Activated T-cell treated with anti-CD3 and anti-CD28 coated beads, Interleukin-2, amount 50 U/mL, for 72 hours (primary cell): Measurements from ENCODE around the gene LRBA. TPM values are rescaled to one million over a fixed set of nuclear protein-coding genes. Genes with fewer than 3 reads are reported as not detected.

Experiments
- ATAC-seq, 2 donors: fragments of 150-1000 bp; cut with Tn5 transposase; replicated peaks in 1 of 2; 2 replicates each; pipeline ENCODE4 v1.10.0; 2021; ENCODE audit warnings: moderate library complexity in 2 of 2, mild to moderate bottlenecking in 1 of 2
- DNase-seq, 2 donors: peaks; one replicate each; pipeline ENCODE4 v3.0.0; 2021 to 2022; ENCODE audit warnings: mixed read lengths in 1 of 2
- H3K27ac Mint-ChIP-seq: one replicate; pipeline ENCODE4 v1.8.0; 2022; ENCODE audit warnings: mild to moderate bottlenecking, moderate library complexity, mixed read lengths
- H3K27me3 Mint-ChIP-seq: one replicate; pipeline ENCODE4 v1.8.0; 2022; ENCODE audit warnings: low read depth, mixed read lengths
- H3K36me3 Mint-ChIP-seq, 2 donors: one replicate each; pipeline ENCODE4 v1.8.0; 2022; ENCODE audit warnings: mixed read lengths in 2 of 2, mild to moderate bottlenecking in 1 of 2; ENCODE audit not compliant: insufficient read depth in 2 of 2
- H3K4me1 Mint-ChIP-seq: one replicate; pipeline ENCODE4 v1.8.0; 2022; ENCODE audit warnings: low read depth, mixed read lengths
- H3K4me3 Mint-ChIP-seq, 2 donors: one replicate each; pipeline ENCODE4 v1.8.0; 2022; ENCODE audit warnings: mild to moderate bottlenecking in 2 of 2, mixed read lengths in 2 of 2, moderate library complexity in 2 of 2
- H3K9me3 Mint-ChIP-seq, 2 donors: one replicate each; pipeline ENCODE4 v1.8.0; 2022; ENCODE audit warnings: mixed read lengths in 2 of 2
- total RNA-seq, 2 donors: library from RNA; stranded (reverse); gene quantifications; one replicate each; pipeline ENCODE4 v1.2.3, GENCODE V29; 2022

LRBA gene
- total RNA-seq, 2 donors from 2014 or later = 46.3 to 56.6 TPM

DNA sequence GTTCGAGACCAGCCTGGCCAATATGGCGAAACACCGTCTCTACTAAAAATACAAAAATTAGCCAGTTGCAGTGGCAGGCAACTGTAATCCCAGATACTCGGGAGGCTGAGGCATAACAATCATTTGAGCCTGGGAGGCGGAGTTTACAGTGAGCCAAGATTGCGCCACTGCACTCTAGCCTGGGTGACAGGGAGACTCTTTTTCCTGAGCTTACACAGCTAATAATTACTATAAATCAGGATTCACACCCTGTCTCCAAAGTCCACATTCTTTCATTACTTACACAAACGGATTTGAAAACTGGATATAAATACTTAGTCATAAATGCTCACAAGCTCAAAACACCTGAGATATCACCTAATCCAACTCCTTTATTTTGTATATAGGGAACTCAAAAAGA lies 151.6 kb downstream of the LRBA start:
- H3K27ac Mint-ChIP-seq = no peak overlapping the region
- DNase-seq = no peak
- no peak for ATAC-seq
- no peak overlapping the region for H3K4me3 Mint-ChIP-seq
- H3K9me3 Mint-ChIP-seq = no peaks in the 10 kb centered on the region
- no peaks in the 10 kb centered on the region for H3K27me3 Mint-ChIP-seq
- no peaks in the 10 kb centered on the region for H3K36me3 Mint-ChIP-seq
- no peaks in the 10 kb centered on the region for H3K4me1 Mint-ChIP-seq

DNA sequence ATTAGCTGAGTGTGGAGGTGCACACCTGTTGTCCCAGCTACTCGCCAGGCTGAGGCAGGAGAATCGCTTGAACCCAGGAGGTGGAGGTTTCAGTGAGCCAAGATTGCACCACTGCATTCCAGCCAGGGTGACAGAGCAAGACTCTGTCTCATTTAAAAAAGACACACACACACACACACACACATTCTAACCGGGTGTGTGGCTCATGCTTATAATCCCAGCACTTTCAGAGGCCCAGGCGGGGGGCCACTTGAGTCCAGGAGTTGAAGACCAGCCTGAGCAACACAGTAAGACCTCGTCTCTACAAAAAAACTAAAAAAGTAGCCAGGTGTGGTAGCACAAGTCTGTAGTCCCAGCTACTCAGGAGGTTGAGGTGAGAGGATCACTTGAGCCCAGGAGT lies 152.3 kb downstream of the LRBA start:
- ATAC-seq (no peak), DNase-seq (no peak)
- H3K4me3 Mint-ChIP-seq = no peak overlapping the region
- no peaks in the 10 kb centered on the region for H3K36me3 Mint-ChIP-seq
- no peak overlapping the region for H3K27ac Mint-ChIP-seq
- H3K4me1 Mint-ChIP-seq = no peaks in the 10 kb centered on the region
- H3K27me3 Mint-ChIP-seq = no peaks in the 10 kb centered on the region
- H3K9me3 Mint-ChIP-seq = no peaks in the 10 kb centered on the region

DNA sequence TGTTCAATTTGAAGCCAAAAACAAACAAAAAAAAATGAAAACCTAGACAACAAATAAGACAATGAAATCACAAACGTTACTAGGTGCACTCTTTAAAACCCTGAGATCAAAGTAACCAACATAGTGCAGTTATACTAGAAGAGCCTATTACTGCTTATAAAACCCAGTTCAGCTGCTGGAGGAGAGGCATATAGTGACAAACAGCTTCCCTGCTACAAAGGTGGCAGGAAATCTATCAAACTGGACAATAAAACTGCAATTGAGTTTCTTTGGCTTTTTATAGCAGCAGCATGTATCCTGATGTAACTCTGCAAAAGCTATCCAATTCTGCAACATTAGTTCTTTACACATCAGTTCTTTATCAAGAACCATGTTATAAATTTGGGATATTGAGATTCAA lies 155.6 kb downstream of the LRBA start:
- Mint-ChIP-seq H3K27ac (no peak overlapping the region), H3K4me3 (no peak overlapping the region), H3K9me3 (no peaks in the 10 kb centered on the region), H3K27me3 (no peaks in the 10 kb centered on the region), H3K4me1 (no peaks in the 10 kb centered on the region), H3K36me3 (no peaks in the 10 kb centered on the region)
- DNase-seq (no peak), ATAC-seq (no peak)

DNA sequence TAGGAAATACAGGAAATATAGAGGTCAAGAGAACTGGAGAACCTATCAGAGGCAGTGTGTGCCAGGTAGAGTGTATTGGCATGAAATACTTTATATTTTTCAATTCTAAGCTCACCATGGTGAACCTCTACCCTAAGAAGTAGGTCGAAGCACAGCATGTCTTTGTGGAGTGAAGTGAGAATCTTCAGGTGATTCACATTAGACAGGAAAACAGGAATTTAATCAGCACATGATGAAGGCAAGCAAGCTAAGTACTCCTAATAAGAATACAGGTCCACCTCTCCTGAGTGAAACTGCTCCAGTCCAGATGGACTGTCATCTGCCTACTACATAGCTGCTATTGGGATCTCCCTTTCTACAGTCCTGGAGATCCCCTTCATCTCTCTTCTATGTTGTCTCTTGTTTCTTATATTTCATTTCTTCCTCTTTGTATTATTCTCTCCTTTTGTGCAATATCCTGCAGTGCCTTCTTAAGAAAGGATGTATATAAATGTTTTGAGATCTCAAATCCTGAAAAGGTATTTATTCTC lies 159.0 kb downstream of the LRBA start:
- ATAC-seq = no peak
- Mint-ChIP-seq H3K4me1 (no peaks in the 10 kb centered on the region), H3K36me3 (peaks cover 1 to 10% of the 10 kb centered on the region in 2 donors), H3K9me3 (no peaks in the 10 kb centered on the region), H3K4me3 (no peak overlapping the region), H3K27me3 (no peaks in the 10 kb centered on the region), H3K27ac (peak overlapping the region; percentile 45)
- no peak for DNase-seq

DNA sequence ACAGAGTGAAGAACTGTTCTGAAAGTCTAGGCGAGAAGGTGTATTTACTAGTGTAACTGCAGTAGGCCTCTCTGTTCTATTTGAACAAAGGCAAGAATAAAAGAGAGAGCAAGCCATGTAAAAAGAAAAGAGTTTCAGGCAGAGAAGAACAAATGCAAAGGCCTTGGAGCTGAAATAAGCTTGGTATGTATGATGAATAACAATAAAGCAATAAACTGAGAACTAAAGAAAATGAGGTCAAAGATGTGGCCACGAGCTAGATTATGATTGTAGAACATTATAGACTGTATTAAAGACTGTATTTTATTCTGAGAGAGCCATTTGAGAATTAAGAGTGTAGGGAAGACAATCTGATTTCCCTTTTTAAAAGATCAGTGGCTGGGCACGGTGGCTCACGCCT lies 160.5 kb downstream of the LRBA start:
- H3K36me3 Mint-ChIP-seq = peaks cover 1 to 10% of the 10 kb centered on the region in 2 donors
- H3K27ac Mint-ChIP-seq = peak overlapping the region; percentile 65
- H3K4me3 Mint-ChIP-seq = no peak overlapping the region
- no peaks in the 10 kb centered on the region for H3K27me3 Mint-ChIP-seq
- H3K4me1 Mint-ChIP-seq = peaks cover under 1% of the 10 kb centered on the region
- DNase-seq (no peak), ATAC-seq (no peak)
- H3K9me3 Mint-ChIP-seq = no peaks in the 10 kb centered on the region

DNA sequence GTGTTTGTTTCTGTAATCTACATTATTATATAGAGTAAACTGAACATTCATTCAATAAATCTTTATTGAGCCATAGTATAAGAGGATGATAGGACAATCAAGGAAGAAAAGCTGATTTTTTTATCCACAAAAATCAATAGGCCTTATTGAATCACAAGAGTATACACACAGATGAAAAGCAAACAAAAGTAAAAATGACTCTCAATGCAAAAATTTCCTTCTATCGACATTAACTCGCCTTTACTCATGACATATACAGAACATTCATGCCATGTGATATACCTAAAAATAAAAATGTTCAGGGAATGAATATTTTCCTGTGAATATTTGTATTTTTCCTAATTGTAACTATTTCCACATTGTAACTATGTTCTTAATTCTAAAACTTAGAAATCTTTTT lies 161.2 kb downstream of the LRBA start:
- ATAC-seq = no peak
- DNase-seq = no peak
- Mint-ChIP-seq H3K27ac (no peak overlapping the region), H3K36me3 (peaks cover 1 to 13% of the 10 kb centered on the region in 2 donors), H3K27me3 (no peaks in the 10 kb centered on the region), H3K4me1 (peaks cover 6% of the 10 kb centered on the region), H3K4me3 (no peak overlapping the region), H3K9me3 (no peaks in the 10 kb centered on the region)

DNA sequence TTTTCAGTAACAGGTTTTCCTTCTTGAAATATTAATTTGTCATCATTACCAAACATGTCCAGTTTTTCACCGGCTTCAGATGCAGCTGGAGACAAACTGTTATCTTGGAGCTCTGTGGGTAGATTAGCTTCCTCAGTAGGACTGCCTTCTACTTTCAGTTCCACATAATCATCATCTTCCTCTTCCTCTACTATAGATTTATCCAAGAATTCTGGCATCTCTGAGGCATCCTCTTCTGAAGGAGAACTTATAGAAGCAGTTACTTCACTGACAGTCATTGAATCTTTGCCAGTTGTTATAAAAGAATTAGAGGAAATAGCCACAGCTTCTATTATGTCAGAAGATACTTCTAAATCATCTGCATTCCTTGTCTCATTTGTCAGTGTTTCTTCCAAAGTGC lies 162.9 kb downstream of the LRBA start:
- Mint-ChIP-seq H3K36me3 (peaks cover 4 to 23% of the 10 kb centered on the region in 2 donors), H3K4me1 (peaks cover 6% of the 10 kb centered on the region), H3K27me3 (no peaks in the 10 kb centered on the region), H3K27ac (no peak overlapping the region), H3K4me3 (no peak overlapping the region), H3K9me3 (no peaks in the 10 kb centered on the region)
- ATAC-seq (no peak), DNase-seq (no peak)

DNA sequence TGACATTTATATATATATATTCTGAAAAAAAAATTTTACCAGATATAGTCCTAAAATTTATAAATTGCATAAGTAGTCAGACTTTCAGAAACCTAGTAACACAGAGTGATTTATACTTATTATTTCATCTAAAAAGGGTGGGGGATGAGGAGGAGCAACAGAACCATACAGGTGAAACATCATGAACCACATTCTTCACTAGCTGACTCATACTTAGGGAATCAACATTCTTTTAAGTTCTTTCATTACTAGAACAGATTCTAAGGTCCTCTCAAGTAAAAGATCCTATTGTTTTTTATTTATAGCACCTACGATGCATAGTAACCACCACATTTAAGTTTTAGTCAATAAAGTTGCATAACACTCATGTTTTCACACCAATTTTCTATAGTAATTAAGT lies 166.1 kb downstream of the LRBA start:
- Mint-ChIP-seq H3K4me1 (peaks cover 6% of the 10 kb centered on the region), H3K4me3 (no peak overlapping the region), H3K27me3 (no peaks in the 10 kb centered on the region), H3K9me3 (no peaks in the 10 kb centered on the region), H3K27ac (no peak overlapping the region), H3K36me3 (peaks cover 7 to 34% of the 10 kb centered on the region in 2 donors)
- no peak for DNase-seq
- ATAC-seq = no peak

DNA sequence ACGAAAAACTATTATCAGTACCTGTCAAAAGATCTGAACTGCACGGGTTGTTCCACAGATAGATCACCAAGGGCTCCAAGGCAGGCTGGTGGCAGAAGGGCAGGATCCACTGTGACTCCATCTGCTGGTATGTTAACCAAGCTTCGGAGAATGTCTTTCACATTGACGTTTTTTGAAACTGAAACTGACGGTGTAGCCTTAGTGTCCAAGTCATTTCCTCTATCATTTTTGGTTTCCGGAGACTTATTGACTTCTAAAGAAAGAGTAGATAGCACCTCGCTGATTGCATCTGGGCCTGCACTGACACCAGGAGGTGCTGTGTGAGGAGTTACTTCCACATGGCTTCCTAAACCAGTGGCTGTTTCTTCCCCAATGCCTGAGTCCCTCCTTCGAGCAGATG lies 186.9 kb downstream of the LRBA start:
- H3K9me3 Mint-ChIP-seq = no peaks in the 10 kb centered on the region
- H3K27ac Mint-ChIP-seq = peak overlapping the region; percentile 7
- H3K27me3 Mint-ChIP-seq = no peaks in the 10 kb centered on the region
- DNase-seq (peak; percentile 41 to 57), ATAC-seq (peak; percentile 87 to 97)
- H3K4me3 Mint-ChIP-seq = peak overlapping the region in 1 of 2 donors; percentile 42
- H3K4me1 Mint-ChIP-seq = peaks cover 26% of the 10 kb centered on the region
- H3K36me3 Mint-ChIP-seq = peaks cover 9 to 22% of the 10 kb centered on the region in 2 donors

DNA sequence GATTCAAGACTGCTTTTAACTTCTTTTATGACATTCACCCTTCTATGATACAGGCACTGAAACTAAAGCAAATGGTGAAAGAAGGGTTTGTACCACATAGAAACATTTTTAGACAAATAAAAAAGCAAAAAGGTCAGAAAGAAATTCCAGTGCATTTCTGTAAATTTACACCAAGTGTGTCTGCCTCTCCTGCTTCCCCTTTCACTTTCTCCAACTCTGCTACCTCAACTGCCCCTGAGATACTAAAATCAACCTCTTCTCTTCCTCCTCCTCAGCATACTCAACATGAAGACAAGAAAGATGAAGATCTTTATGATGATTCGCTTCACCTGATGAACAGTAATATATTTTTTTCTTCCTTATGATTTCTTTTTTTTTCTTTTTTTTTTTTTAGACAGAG lies 187.9 kb downstream of the LRBA start:
- Mint-ChIP-seq H3K4me3 (peak overlapping the region in 1 of 2 donors; percentile 42), H3K27me3 (no peaks in the 10 kb centered on the region), H3K36me3 (peaks cover 9 to 22% of the 10 kb centered on the region in 2 donors), H3K4me1 (peaks cover 26% of the 10 kb centered on the region), H3K27ac (peak overlapping the region; percentile 7), H3K9me3 (no peaks in the 10 kb centered on the region)
- DNase-seq = no peak
- no peak for ATAC-seq

DNA sequence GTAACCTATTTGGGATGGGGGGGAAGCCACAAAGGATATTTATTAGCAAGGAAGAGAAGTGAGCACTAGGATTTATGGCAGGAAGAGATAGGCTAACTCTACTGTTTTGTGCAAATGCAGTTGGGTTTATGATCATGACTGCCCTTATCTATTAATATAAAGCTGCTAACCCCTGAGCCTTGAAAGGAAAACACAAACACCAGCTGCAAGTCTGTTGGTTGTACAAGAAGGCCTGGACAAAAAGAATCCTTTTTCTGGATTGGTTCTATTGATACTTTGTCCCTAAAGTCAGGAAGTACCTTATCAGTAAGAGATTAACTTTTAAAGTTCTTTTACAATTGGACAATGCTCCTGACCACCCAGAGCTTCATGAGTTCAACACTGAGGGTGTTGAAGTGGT lies 188.8 kb downstream of the LRBA start:
- peaks cover 26% of the 10 kb centered on the region for H3K4me1 Mint-ChIP-seq

DNA sequence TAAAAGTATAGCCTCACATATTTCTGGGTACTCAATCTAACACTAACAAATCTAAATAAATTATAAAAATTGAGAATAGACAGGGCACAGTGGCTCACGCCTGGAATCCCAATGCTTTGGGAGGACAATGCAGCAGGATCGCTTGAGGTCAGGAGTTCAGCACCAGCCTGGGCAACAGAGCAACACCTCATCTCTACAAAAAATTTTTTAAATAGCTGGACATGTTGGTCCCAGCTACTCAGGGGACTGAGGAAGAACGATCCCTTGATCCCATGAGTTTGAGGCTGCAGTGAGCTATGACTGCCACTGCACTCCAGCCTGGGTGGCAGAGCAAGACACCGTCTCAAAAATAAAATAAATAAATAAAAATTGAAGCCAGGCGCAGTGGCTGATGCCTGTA lies 192.7 kb downstream of the LRBA start:
- Mint-ChIP-seq H3K4me1 (peaks cover 33% of the 10 kb centered on the region), H3K36me3 (peaks cover 7 to 13% of the 10 kb centered on the region in 2 donors), H3K27ac (no peak overlapping the region), H3K9me3 (no peaks in the 10 kb centered on the region), H3K4me3 (no peak overlapping the region), H3K27me3 (no peaks in the 10 kb centered on the region)
- no peak for DNase-seq
- ATAC-seq = no peak

More for the DNA sequence above, 188.8 kb downstream of the LRBA start:
- Mint-ChIP-seq H3K9me3 (no peaks in the 10 kb centered on the region), H3K27ac (peak overlapping the region; percentile 18), H3K27me3 (no peaks in the 10 kb centered on the region), H3K36me3 (peaks cover 9 to 22% of the 10 kb centered on the region in 2 donors), H3K4me3 (peak overlapping the region in 1 of 2 donors; percentile 42)
- DNase-seq (no peak), ATAC-seq (no peak)

DNA sequence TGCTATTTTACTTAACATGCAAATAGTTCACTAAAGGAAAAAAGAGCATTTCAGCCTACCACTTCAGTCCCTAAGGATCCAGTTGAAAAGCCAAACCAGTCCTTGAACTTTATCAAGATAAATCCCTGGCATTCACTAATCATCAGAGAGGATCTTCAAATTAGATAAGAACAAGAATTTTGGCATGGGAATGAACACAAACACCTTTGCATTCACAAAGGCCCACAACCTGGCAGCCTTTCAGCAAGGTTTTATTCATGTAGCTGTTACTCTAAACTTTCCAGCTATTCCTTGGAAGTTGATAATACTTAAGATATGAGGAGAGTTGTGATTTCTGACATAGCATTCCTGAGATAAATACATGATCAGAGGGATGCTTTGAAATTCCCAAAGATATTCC lies 193.4 kb downstream of the LRBA start:
- ATAC-seq = no peak
- Mint-ChIP-seq H3K36me3 (peaks cover 4 to 8% of the 10 kb centered on the region in 2 donors), H3K4me1 (peaks cover 26% of the 10 kb centered on the region), H3K9me3 (no peaks in the 10 kb centered on the region), H3K27ac (no peak overlapping the region), H3K27me3 (no peaks in the 10 kb centered on the region), H3K4me3 (no peak overlapping the region)
- no peak for DNase-seq

DNA sequence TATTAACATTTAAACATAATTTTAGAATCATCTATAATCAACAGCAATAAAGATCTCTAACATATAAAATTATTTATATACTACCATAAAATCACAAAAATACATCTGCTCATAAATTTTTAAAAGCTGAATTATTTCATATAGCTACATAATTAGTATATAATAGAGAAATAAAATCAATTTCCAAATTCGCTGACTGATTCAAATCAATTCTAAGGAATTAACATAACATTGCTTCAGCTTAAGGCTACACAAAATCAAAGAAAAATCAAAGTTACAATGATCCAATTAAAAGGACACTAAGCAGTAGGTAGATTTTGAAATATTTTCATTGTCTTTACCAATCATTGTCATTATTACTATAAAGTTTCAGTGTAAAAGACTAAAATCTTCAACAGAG lies 194.7 kb downstream of the LRBA start:
- H3K36me3 Mint-ChIP-seq = peaks cover 3 to 8% of the 10 kb centered on the region in 2 donors
- ATAC-seq = no peak
- DNase-seq = no peak
- H3K27me3 Mint-ChIP-seq = no peaks in the 10 kb centered on the region
- H3K4me3 Mint-ChIP-seq = no peak overlapping the region
- H3K9me3 Mint-ChIP-seq = no peaks in the 10 kb centered on the region
- peaks cover 25% of the 10 kb centered on the region for H3K4me1 Mint-ChIP-seq
- H3K27ac Mint-ChIP-seq = no peak overlapping the region
